Stimulated activated CD4-positive, alpha-beta T cell treated with anti-CD3 and anti-CD28 coated beads, TNF-alpha, amount 100 ng/mL, for 24 hours (primary cell): ENCODE results near the gene PEX1.
"Not testable (repeated sequence)": the region's sequence is repeated elsewhere in the genome, so short reads cannot be mapped to it uniquely, and the experiment has no call there.

Source experiments
- DNase-seq, 3 experiments: peaks; one replicate each; pipeline ENCODE4 v3.0.0-alpha.2; 2020; ENCODE audit warnings: low read depth in 3 of 3

PEX1 gene

GRCh38 chr7:92461027-92462003 is 67.0 kb downstream of the PEX1 start:
- DNase-seq: peak in 1 of 3 experiments; percentile 6

- DNase-seq: no peak
These were observed 67.8 kb downstream of the PEX1 start for GRCh38 chr7:92460510-92460909.

- no peak for DNase-seq
These were observed 68.2 kb downstream of the PEX1 start for GRCh38 chr7:92460109-92460508.

GRCh38 chr7:92456236-92456635 is 72.1 kb downstream of the PEX1 start:
- no peak for DNase-seq

GRCh38 chr7:92451645-92452044 is 76.7 kb downstream of the PEX1 start:
- no peak for DNase-seq

- DNase-seq: peak in 2 of 3 experiments; percentile 38 to 45
These were observed 80.0 kb downstream of the PEX1 start for GRCh38 chr7:92448205-92448747.

- peak; percentile 65 to 76 (median 69) for DNase-seq
These were observed 80.7 kb downstream of the PEX1 start, which contains the start of gene GATAD1 for GRCh38 chr7:92447345-92448204. GATAD1 (plus strand) TSS chr7:92447482; CDS start chr7:92447730, 248 bp downstream.

GRCh38 chr7:92446869-92447344 is 81.4 kb downstream of the PEX1 start:
- no peak for DNase-seq

- not testable (repeated sequence) for DNase-seq
These were observed 85.6 kb downstream of the PEX1 start for GRCh38 chr7:92442720-92443119.

- DNase-seq: no peak
These were observed 90.3 kb downstream of the PEX1 start for GRCh38 chr7:92437956-92438491.
